Vagina (tissue), 2 donors: ENCODE data around the gene ARPIN.

Experiments
- POLR2A ChIP-seq, 2 donors: fragments of 450-650 bp; IDR thresholded peaks; one replicate each; pipeline ENCODE4 v1.6.1; 2017; ENCODE audit warnings: antibody characterized with exemption in 2 of 2, mild to moderate bottlenecking in 2 of 2, moderate library complexity in 2 of 2
- POLR2AphosphoS5 ChIP-seq, 2 donors: sonication (generic); formaldehyde crosslinking; IDR thresholded peaks; one replicate each; pipeline ENCODE4 v1.9.0; 2017; ENCODE audit warnings: antibody characterized with exemption in 2 of 2, mild to moderate bottlenecking in 2 of 2, low read depth in 1 of 2; ENCODE audit not compliant: insufficient read depth in 1 of 2
- TF ChIP-seq, protein P1 (sequence below), 3 experiments: fragments of 450-650 bp in 2 of 3; fragments of 200-600 bp in 1 of 3; sonication (generic) in 1 of 3; IDR thresholded peaks; one replicate each; pipeline ENCODE4 v1.5.1; 2017 to 2019; ENCODE audit warnings: antibody characterized with exemption in 3 of 3, mild to moderate bottlenecking in 2 of 3, moderate library complexity in 2 of 3

- TF ChIP-seq, protein P1, sequence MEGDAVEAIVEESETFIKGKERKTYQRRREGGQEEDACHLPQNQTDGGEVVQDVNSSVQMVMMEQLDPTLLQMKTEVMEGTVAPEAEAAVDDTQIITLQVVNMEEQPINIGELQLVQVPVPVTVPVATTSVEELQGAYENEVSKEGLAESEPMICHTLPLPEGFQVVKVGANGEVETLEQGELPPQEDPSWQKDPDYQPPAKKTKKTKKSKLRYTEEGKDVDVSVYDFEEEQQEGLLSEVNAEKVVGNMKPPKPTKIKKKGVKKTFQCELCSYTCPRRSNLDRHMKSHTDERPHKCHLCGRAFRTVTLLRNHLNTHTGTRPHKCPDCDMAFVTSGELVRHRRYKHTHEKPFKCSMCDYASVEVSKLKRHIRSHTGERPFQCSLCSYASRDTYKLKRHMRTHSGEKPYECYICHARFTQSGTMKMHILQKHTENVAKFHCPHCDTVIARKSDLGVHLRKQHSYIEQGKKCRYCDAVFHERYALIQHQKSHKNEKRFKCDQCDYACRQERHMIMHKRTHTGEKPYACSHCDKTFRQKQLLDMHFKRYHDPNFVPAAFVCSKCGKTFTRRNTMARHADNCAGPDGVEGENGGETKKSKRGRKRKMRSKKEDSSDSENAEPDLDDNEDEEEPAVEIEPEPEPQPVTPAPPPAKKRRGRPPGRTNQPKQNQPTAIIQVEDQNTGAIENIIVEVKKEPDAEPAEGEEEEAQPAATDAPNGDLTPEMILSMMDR (IDR thresholded peaks at IDR 0.05), result no peak
- TF ChIP-seq POLR2A (IDR thresholded peaks at IDR 0.05), result no peak
- TF ChIP-seq POLR2AphosphoS5 (IDR thresholded peaks at IDR 0.05; ENCODE audit: insufficient read depth in 1 of 2, low read depth in 1 of 2), result no peak
Observed at GRCh38 chr15:89885611-89886010, 27.1 kb downstream of the ARPIN start.
